NK-92 treated with Interleukin-12 subunit alpha and Interleukin-12 subunit beta, amount 100 ng/mL, for 24 hours (cell line): ENCODE results near the gene PANX3.
"Not testable (repeated sequence)": the region's sequence is repeated elsewhere in the genome, so short reads cannot be mapped to it uniquely, and the experiment has no call there.

Source experiments
- DNase-seq: peaks from one replicate; lab custom pipeline; 2025; lab: John Stamatoyannopoulos, UW

The PANX3 gene

GRCh38 chr11:124611064-124611463 lies at the start of gene PANX3:
Gene PANX3, plus strand, starts transcription at chr11:124611428. Its CDS starts 129 bp downstream, at chr11:124611557.
- DNase-seq = no peak

- no peak for DNase-seq
Measured at GRCh38 chr11:124569697-124570096, 41.5 kb upstream of the PANX3 start, which contains the start of gene OR8A1. Gene OR8A1, plus strand, starts transcription at chr11:124569997. Its CDS starts 123 bp downstream, at chr11:124570120.

GRCh38 chr11:124570160-124570559 lies 41.1 kb upstream of the PANX3 start:
- no peak for DNase-seq

GRCh38 chr11:124577716-124578427 lies 33.4 kb upstream of the PANX3 start:
- DNase-seq = no peak

- DNase-seq = no peak
Measured at GRCh38 chr11:124578761-124579160, 32.5 kb upstream of the PANX3 start.

GRCh38 chr11:124581817-124582216 lies 29.4 kb upstream of the PANX3 start:
- no peak for DNase-seq

- no peak for DNase-seq
Measured at GRCh38 chr11:124582565-124582964, 28.7 kb upstream of the PANX3 start.

GRCh38 chr11:124583781-124584180 lies 27.4 kb upstream of the PANX3 start:
- no peak for DNase-seq

- no peak for DNase-seq
Measured at GRCh38 chr11:124584681-124585372, 26.4 kb upstream of the PANX3 start.

- DNase-seq = no peak
Measured at GRCh38 chr11:124586238-124586860, 24.9 kb upstream of the PANX3 start.

GRCh38 chr11:124591430-124591829 lies 19.8 kb upstream of the PANX3 start:
- DNase-seq = no peak

GRCh38 chr11:124592627-124593026 lies 18.6 kb upstream of the PANX3 start:
- DNase-seq = no peak

- DNase-seq = no peak
Measured at GRCh38 chr11:124595302-124595701, 15.9 kb upstream of the PANX3 start.

- DNase-seq = no peak
Measured at GRCh38 chr11:124597626-124598025, 13.6 kb upstream of the PANX3 start.

- no peak for DNase-seq
Measured at GRCh38 chr11:124600621-124601320, 10.5 kb upstream of the PANX3 start.

GRCh38 chr11:124602193-124602592 lies 9.0 kb upstream of the PANX3 start:
- DNase-seq = no peak

GRCh38 chr11:124602723-124603122 lies 8.5 kb upstream of the PANX3 start:
- not testable (repeated sequence) for DNase-seq

GRCh38 chr11:124605719-124606118 lies 5.5 kb upstream of the PANX3 start:
- DNase-seq = no peak

GRCh38 chr11:124608147-124608546 lies 3.1 kb upstream of the PANX3 start:
- DNase-seq = no peak

GRCh38 chr11:124610295-124610694 lies 933 bp upstream of the PANX3 start:
- no peak for DNase-seq

GRCh38 chr11:124612045-124612444 lies 817 bp downstream of the PANX3 start:
- no peak for DNase-seq

GRCh38 chr11:124612567-124613246 lies 1.5 kb downstream of the PANX3 start:
- no peak for DNase-seq
